Activated CD8-positive, alpha-beta memory T cell treated with anti-CD3 and anti-CD28 coated beads, Interleukin-2, amount 50 U/mL, for 24 hours (primary cell): ENCODE results near the gene HINFP.

ENCODE experiments used
- DNase-seq: peaks from one replicate; pipeline ENCODE4 v3.0.0-alpha.2; 2020; ENCODE audit errors: extremely low read depth

The HINFP gene, protein sequence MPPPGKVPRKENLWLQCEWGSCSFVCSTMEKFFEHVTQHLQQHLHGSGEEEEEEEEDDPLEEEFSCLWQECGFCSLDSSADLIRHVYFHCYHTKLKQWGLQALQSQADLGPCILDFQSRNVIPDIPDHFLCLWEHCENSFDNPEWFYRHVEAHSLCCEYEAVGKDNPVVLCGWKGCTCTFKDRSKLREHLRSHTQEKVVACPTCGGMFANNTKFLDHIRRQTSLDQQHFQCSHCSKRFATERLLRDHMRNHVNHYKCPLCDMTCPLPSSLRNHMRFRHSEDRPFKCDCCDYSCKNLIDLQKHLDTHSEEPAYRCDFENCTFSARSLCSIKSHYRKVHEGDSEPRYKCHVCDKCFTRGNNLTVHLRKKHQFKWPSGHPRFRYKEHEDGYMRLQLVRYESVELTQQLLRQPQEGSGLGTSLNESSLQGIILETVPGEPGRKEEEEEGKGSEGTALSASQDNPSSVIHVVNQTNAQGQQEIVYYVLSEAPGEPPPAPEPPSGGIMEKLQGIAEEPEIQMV

DNA sequence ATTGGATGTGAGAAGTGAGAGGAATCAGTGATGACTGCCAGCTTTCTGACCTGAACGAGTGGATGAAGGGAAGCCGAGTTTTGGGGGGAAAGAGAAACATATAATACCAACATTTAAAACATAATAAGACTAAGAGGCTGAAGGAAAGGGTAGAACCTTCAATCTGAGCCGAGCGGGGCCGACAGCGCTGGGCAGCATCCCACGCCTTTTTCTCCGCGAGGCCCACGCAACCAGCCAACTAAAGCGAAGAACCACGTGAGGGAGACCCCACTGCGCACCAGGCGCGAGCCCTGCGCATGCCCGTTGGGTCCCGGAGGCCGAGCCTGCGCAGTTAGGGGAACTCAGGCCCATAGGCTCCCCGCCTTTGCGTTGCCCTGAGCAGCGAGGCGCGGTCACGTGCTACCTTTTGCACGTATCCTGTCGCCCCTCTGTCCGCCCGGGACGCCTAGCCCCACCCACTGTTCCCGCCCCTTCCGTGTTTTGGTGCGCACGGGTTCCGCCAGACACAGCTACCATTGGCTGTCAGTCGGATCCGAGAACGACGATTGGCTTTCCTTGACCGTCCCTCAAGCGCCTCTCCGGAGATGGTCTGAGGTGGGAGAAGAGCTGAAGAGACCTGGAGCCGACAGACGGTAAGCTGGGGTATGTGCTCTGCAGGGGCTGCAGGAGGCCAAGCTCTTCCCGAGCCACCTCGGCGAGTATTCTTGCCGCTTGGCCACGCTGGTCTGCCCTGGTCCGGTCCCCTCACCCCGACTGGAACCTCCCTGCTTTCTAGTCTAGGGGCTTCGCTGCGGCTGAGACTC is at the start of gene HINFP:
Gene HINFP (plus strand): TSS at position 573 of the 803 bp plus-strand sequence. CDS start 5,365 bp downstream, outside the sequence.
- DNase-seq, result peak; percentile 100

DNA sequence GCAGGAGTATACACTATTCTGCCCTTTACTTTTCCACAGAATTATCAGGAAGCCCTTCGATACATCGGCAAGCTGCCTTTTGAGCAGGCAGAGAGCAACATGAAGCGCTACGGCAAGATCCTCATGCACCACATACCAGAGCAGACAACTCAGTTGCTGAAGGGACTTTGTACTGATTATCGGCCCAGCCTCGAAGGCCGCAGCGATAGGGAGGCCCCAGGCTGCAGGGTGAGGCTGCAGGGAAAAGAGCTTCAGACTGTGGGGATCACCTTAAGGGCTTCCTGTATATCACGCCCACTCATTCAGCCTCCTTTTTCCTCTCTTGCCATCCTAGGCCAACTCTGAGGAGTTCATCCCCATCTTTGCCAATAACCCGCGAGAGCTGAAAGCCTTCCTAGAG is 43.5 kb upstream of the HINFP start:
- no peak for DNase-seq

DNA sequence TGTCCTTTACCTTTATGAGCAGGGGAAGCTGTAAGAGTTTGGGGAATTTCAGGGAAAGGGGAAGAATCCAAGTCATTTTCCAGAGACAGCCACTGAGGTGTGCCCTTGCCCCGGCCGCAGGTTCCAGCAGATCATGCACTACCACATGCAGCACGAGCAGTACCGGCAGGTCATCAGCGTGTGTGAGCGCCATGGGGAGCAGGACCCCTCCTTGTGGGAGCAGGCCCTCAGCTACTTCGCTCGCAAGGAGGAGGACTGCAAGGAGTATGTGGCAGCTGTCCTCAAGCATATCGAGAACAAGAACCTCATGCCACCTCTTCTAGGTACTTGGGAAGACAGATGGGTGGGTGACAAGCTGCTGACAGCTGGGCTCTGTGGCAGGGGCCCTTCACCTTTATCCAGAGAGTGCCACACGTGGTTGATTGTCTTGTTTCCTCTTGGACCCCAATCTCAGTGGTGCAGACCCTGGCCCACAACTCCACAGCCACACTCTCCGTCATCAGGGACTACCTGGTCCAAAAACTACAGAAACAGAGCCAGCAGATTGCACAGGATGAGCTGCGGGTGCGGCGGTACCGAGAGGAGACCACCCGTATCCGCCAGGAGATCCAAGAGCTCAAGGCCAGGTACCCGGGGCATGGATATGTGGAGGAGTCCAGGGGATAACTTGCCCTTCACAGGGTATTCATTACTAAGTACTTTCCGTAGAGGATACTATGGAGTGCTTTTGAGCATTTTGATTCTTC is 42.5 kb upstream of the HINFP start:
- no peak for DNase-seq

DNA sequence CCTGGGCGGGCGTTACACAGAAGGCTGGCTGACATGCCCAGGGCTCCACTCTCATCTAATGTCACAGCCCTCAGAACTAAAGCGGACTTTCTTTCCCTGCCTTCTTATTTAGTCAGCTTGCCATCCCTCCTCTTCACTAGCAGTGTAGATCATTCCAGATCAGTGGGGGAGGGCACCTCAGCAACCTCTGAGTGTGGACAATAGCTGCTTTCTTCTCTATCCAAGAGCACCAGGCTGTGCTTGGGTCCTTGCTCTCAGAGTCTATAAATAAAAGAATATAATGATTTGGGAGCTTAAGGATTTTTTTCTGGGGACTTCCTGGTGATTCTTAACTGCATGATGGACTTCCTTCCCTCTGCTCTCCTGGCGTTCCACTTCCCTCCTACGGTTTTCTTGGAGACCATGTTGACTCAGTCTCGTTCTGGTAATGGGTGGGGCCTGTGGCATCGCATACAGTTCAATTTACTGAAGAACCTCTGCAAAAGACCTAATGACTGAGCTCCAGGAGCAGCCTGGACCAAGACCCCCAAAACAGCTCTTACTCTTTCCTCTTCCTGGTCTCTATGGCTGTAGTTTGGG is 39.6 kb upstream of the HINFP start:
- DNase-seq, result no peak

DNA sequence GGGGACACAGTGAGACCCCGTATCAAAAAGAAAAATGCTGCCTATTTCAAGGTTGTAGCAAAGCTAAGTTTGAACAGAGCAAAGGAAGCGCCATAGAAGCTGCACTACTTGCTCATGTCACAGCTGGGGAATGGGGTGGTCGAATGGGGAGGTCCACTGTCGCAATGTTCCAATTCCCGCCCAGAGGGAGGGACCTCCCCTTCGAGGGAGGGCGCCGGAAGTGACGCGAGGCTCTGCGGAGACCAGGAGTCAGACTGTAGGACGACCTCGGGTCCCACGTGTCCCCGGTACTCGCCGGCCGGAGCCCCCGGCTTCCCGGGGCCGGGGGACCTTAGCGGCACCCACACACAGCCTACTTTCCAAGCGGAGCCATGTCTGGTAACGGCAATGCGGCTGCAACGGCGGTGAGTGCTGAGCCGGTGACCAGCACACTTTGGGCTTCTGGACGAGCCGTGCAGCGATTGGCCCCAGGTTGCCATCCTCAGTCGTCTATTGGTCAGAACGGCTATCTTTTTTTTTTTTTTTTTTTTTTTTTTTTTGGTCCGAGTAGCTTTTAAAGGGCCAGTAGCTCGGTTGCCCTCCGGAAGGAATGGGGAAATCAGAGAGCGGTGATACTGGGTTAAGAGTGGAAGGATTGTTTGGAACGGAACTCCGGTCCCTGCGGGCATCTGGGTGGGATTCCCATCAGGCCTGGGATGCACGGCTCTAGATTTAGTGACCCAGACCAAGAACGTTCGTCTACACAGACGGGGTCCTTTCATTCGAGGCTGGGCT is 36.5 kb upstream of the HINFP start, which contains the start of gene HMBS:
Gene HMBS (plus strand): TSS at position 219 of the 774 bp plus-strand sequence. CDS start 153 bp downstream, at position 372.
- peak; percentile 85 for DNase-seq

DNA sequence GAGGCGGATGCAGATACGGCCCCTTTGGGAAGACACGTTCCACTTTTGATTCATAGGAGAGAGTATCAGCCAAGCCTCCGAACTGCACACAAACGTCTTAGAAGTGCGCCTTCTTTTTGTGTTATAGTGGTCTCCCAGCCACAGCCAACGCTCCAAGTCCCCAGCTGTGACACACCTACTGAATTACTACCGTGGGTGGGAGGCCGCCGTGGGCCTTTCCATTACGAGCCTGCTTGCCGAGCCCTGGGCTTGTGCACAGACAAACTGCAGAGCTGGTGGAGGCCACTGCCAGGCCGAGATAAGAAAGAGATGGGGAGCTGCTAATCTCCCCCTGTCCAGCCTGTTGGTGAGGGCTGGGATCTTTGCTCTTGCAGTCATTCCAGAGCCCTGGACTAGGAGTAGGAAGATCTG is 35.9 kb upstream of the HINFP start:
- no peak for DNase-seq

DNA sequence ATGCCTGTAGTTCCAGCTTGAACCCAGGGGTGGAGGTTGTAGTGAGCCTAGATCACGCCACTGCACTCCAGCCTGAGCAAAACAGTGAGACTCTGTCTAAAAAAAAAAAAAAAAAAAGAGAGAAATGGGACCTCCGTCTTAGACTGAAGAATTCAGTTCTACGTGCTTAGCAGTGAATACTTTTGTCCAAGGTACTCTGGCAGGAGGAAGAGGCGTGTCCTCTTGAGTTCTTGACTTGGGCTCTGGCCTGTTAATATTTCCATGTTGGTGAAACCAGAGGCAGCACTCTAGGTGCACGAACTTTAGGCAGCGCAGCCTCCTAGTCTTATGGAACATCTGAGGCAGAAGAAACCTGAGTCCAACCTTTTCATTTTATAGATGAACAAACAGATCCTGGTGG is 34.3 kb upstream of the HINFP start:
- no peak for DNase-seq

DNA sequence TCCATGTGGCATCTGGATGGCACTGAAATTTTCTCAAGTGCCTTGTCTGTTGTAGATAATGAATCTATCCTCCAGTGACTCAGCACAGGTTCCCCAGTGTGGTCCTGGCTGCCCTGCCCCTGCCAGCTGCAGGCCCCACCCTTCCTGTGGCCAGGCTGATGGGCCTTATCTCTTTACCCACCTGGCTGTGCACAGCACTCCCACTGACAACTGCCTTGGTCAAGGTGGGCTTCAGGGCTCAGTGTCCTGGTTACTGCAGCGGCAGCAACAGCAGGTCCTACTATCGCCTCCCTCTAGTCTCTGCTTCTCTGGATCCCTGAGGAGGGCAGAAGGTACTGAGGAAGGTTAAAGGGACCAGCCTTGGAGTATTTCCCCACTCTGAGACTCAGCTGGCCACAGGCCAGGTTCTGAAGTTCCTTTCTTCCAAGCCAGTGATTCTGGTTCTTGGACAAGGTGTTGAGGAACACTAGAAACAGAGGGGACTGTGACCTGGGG is 33.6 kb upstream of the HINFP start:
- no peak for DNase-seq

DNA sequence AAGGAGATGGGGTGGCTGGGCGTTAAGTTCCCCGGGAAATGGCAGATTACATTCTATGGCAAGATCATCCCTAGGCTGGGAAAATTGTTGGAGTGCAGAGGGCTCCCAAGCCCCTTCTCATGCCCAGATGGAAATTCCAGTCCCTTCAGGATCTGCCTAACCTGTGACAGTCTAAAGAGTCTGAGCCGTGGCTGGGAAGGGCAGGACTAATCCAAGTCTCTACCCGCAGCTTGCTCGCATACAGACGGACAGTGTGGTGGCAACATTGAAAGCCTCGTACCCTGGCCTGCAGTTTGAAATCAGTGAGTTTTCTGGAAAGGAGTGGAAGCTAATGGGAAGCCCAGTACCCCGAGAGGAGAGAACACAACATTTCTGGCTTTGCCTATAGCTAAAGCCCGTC is 33.0 kb upstream of the HINFP start:
- no peak for DNase-seq

DNA sequence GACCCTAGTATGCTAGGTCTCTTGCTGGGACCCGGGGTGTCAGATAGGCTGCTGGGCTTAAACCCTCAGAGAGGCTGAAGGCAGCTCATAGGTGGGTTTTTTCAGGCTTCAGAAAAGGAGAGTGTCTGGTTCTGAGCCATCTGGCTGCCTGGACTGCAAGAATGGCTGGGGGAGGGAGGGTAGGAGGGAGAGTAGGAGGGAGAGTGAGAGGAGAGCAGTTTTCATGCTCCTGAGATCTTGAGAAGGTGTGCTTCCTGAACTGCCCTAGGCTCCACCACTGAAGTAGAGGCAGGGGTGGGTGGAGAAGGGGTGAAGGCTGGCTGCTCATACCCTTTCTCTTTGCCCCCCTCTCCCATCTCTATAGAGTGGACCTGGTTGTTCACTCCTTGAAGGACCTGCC is 32.1 kb upstream of the HINFP start:
- no peak for DNase-seq

DNA sequence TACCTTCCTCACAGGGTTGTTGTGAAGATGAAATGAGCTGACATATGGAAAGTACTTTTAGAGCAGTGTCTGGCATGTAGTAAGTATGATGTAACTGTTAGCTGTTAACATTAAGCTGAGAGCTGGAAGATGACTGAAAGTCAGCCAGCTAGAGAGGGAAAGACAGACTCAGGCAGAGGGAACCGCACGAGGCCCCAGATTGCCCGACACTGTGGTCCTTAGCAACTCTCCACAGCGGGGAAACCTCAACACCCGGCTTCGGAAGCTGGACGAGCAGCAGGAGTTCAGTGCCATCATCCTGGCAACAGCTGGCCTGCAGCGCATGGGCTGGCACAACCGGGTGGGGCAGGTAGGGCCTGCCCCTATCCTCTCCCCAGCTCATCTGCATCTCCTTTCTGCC is 30.2 kb upstream of the HINFP start:
- no peak for DNase-seq

DNA sequence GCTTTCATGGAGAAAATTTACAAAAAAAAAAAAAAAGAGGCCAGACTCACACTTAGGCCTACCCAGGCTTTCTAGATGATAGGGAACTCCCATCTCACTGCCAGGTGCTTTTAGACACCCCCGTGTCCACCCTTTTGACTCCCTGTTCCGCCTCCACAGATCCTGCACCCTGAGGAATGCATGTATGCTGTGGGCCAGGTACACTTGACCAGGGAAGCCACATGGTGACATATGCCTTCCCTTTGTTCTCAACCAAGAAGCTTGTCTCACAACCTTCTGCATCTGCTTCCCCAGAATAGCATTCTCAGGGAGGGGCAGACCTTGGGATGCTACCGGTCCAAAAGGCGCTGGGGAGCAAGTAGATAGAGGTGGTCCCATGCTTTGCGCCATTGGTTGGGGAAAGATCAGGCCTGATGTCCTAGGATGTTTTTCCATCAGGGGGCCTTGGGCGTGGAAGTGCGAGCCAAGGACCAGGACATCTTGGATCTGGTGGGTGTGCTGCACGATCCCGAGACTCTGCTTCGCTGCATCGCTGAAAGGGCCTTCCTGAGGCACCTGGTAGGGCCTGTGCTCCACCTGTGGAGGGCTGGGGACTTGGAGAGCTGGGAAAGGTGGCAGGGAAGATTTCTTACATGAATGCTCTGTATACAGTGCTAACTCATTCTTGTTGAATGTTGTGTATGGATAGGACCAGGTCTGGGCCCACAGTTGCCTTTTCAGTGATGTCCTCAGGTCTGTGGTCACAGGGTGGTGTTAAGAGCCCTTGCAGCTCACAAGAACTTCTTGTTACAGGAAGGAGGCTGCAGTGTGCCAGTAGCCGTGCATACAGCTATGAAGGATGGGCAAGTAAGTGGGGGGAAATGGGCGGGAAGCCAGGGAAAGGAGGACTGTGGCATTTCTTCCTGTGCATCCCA is 29.2 kb upstream of the HINFP start:
- no peak for DNase-seq

DNA sequence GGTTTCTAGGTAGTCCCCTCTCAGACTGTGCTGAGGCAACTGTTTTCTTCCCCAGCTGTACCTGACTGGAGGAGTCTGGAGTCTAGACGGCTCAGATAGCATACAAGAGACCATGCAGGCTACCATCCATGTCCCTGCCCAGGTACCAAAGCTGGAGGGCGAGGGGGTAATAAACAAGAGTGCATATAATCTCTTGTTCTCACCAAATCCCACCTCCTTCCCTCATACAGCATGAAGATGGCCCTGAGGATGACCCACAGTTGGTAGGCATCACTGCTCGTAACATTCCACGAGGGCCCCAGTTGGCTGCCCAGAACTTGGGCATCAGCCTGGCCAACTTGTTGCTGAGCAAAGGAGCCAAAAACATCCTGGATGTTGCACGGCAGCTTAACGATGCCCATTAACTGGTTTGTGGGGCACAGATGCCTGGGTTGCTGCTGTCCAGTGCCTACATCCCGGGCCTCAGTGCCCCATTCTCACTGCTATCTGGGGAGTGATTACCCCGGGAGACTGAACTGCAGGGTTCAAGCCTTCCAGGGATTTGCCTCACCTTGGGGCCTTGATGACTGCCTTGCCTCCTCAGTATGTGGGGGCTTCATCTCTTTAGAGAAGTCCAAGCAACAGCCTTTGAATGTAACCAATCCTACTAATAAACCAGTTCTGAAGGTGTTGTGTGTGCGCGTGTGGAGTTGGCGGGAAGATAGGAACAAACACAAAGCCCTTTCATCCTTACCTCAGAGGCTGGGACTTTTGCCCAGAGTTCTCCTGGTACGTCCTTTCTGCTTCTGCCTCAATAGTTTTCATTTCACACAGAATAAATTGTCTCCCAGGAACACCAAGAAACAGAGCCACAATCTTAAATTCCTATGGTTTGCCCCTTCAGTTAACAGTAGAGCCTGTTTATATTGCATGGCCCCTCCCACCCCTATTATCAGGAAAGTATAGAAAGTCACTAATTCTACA is 28.2 kb upstream of the HINFP start:
- DNase-seq, result no peak

DNA sequence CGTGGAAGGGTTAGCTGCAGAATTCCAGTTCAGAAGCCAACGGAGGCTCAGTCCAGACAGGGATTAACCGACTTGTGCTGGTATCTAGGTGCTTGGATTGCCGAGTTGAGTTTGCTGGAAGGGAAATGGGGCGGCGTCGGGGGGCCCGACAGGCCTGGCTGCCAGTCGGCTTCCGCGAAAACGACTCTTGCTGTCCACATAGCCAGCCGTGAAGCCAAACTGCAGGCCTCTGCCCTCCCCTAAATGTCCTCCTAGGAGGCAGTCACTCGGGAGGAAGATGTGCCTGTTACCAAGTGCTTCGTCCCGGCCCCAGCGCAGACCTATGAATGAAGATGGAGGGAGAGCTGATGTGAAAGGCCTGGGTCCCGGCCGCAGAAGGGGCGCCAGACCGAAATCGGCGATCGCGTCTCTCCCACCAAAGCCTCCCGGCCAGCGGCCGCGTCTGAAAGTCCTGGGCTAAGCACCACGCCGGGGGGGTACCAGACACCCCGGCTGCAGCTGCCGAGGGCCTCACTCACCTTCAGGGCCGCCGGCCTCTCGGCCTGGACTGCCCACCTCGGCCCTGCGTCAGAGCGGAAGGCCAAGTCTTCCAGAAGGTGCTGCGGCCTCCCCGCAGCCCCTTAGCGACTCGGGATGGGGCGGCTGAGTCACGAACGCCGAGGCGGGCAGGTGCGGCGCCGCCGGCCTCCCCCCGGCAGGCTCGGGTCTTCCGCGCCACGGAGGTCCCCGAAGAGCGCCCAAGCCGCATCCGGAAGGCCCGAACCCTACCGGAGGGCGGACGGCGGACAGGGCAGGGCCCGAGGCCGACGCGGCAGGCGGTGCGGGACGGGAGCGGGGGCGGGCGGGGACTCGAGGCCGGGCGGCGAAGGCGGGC is 27.2 kb upstream of the HINFP start:
- no peak for DNase-seq

DNA sequence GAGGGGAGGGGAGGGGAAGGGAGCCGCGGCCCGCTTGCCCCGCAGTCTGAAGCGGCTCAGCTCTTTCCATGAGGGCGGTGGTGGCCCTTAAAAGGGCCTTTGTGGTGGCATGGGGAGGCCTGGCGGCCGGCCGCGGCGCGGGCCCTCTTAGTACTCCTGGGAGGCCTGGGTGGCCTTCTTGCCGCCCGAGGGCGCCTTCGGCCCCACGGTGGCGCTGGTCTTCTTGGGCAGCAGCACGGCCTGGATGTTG is 26.6 kb upstream of the HINFP start:
- peak; percentile 14 for DNase-seq

DNA sequence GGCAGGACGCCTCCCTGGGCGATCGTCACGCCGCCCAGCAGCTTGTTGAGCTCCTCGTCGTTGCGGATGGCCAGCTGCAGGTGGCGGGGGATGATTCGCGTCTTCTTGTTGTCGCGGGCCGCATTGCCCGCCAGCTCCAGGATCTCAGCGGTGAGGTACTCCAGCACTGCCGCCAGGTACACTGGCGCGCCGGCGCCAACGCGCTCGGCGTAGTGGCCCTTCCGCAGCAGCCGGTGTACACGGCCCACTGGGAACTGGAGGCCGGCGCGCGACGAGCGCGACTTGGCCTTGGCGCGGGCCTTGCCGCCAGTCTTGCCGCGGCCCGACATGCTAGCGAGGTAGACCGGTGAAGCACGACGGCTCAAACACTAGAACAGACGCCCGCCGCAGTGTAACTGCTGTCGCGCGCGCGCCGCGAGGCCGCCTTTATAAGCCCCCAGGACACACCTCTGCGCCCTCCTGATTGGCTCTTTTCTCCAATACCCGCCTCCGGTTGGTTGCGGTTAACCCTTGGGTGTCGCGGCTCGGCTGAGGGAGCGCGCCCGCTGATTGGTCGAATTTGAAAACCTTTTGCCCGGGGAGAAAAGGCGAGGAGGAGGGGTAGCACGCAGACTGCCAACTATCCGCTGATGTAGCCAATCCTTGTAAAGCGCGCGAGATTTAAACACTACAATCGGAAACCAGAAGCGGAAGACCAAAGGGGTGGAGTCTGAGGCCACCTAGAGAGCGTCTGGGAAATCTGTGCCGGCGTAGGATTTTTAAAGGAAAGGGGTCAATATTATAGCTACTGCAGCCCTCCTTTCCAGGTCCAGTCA is 26.1 kb upstream of the HINFP start:
- DNase-seq, result peak; percentile 99

DNA sequence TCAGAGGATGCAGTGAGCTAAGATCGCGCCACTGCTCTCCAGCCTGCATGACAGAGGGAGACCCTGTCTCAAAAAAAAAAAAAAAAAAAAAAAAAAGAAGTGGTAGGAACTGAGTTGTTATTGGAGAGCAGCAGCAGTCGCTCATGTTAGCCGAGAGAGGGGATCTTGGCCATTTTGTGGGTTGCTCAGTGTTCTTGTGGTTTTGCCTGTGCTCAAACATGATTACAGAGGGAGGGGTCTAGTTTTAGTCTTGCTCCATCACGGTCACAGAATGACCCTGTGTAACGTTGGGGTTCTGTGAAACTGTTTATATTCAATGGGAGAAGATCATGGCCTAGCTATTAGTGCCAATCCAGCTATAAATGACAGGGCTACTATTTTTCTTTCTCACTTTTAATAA is 21.7 kb upstream of the HINFP start:
- DNase-seq, result no peak
